Activated CD4-positive, alpha-beta T cell treated with anti-CD3 and anti-CD28 coated beads for 36 hours (primary cell): Measurements from ENCODE around the gene TEX54. TPM values are rescaled to one million over a fixed set of nuclear protein-coding genes. Genes with fewer than 3 reads are reported as not detected.
"Not testable (repeated sequence)": the region's sequence is repeated elsewhere in the genome, so short reads cannot be mapped to it uniquely, and the experiment has no call there.

ENCODE experiments used
- ATAC-seq: fragments of 200-7000 bp; cut with Tn5 transposase; one replicate; pipeline ENCODE4 v1.10.0; 2021; ENCODE audit warnings: mild to moderate bottlenecking, moderate library complexity
- CTCF ChIA-PET: fragments of 350-600 bp; sonication (Branson Sonifier 250); formaldehyde crosslinking; loops from one replicate; lab custom pipeline; 2021; ENCODE audit warnings: antibody characterized with exemption; lab: Charles Lee
- POLR2A ChIA-PET: fragments of 350-600 bp; sonication (Branson Sonifier 250); formaldehyde crosslinking; loops from one replicate; lab custom pipeline; 2021; ENCODE audit warnings: antibody characterized with exemption, inconsistent platforms; lab: Charles Lee
- DNase-seq: peaks from one replicate; pipeline ENCODE4 v3.0.0-alpha.2; 2020
- H3K27ac Mint-ChIP-seq: one replicate; pipeline ENCODE4 v1.8.0; 2021; ENCODE audit warnings: mixed read lengths
- H3K27me3 Mint-ChIP-seq: one replicate; pipeline ENCODE4 v1.8.0; 2021; ENCODE audit warnings: mixed read lengths
- H3K36me3 Mint-ChIP-seq: one replicate; pipeline ENCODE4 v1.8.0; 2021; ENCODE audit warnings: low read depth, mixed read lengths
- H3K4me1 Mint-ChIP-seq: one replicate; pipeline ENCODE4 v1.8.0; 2021; ENCODE audit warnings: mixed read lengths
- H3K4me3 Mint-ChIP-seq: one replicate; pipeline ENCODE4 v1.8.0; 2021; ENCODE audit warnings: mild to moderate bottlenecking, moderate library complexity, mixed read lengths
- H3K9me3 Mint-ChIP-seq: one replicate; pipeline ENCODE4 v1.8.0; 2021; ENCODE audit warnings: low read depth, mixed read lengths
- intact Hi-C, 2 experiments: fragments of 100-400 bp; cut with DNase I in 1 of 2; cut with micrococcal nuclease in 1 of 2; formaldehyde crosslinking; loops; one replicate each; pipeline versions ENCODE4 v1.14.2 to v1.15.1; 2022 to 2024; cut with DNase I, micrococcal nuclease
- total RNA-seq, 2 experiments: library from RNA; stranded (reverse); gene quantifications; one replicate each; pipeline ENCODE4 v1.2.3, GENCODE V29; 2021

The TEX54 gene
- total RNA-seq, 2 experiments from 2014 or later: 0.42 TPM; not detected in 1

- Mint-ChIP-seq H3K9me3 (no peaks in the 10 kb centered on the region), H3K27me3 (no peaks in the 10 kb centered on the region), H3K36me3 (peaks cover 40% of the 10 kb centered on the region), H3K4me3 (no peak overlapping the region), H3K4me1 (peaks cover 49% of the 10 kb centered on the region), H3K27ac (no peak overlapping the region)
- intact Hi-C loops: no loop called here
- ATAC-seq (no peak), DNase-seq (no peak)
- ChIA-PET POLR2A (interaction anchor here (0.6 kb wide), 1 partner anchor 45 kb away, joined by 3 read pairs; no protein-coding TSS in a partner anchor), CTCF (no interaction called here)
Observed at GRCh38 chr11:62835336-62835735, 2.7 kb upstream of the TEX54 start.

- POLR2A ChIA-PET: interaction anchor here (0.6 to 2.8 kb wide), 19 partner anchors 9 to 292 kb away, joined by 3 to 73 read pairs (median 5); partner anchors contain the start of genes C11orf98, CSKMT, INTS5 and TMEM179B
- H3K9me3 Mint-ChIP-seq: no peaks in the 10 kb centered on the region
- no peaks in the 10 kb centered on the region for H3K27me3 Mint-ChIP-seq
- peak within 1 kb of the TSS; percentile 84 for H3K4me3 Mint-ChIP-seq
- ATAC-seq (peak; percentile 95), DNase-seq (peak; percentile 100)
- CTCF ChIA-PET: interaction anchor here (0.7 to 1.2 kb wide), 6 partner anchors 41 to 437 kb away, joined by 3 to 5 read pairs (median 4); no protein-coding TSS in a partner anchor
- peaks cover 38% of the 10 kb centered on the region for H3K4me1 Mint-ChIP-seq
- H3K27ac Mint-ChIP-seq: peak within 1 kb of the TSS; percentile 99
- H3K36me3 Mint-ChIP-seq: peaks cover 30% of the 10 kb centered on the region
- intact Hi-C loops: loop anchor here (1.0 to 2.0 kb wide), 11 partner anchors 8 to 241 kb away; partner anchors contain the start of genes NXF1 (in 2 of the 2), WDR74 (in 2 of the 2), SLC3A2 (in 1 of the 2) and TAF6L (in 1 of the 2)
Observed at GRCh38 chr11:62831520-62832335, 913 bp downstream of the TEX54 start, which contains the start of gene STX5. TSS of gene STX5 (minus strand) at chr11:62832051. CDS start at chr11:62831243, 808 bp downstream.

GRCh38 chr11:62830904-62831519, 1.6 kb downstream of the TEX54 start:
- no peak for DNase-seq
- H3K36me3 Mint-ChIP-seq: peaks cover 26% of the 10 kb centered on the region
- ATAC-seq: no peak
- peak overlapping the region; percentile 84 for H3K4me3 Mint-ChIP-seq
- intact Hi-C loops: loop anchor here (1.0 to 2.0 kb wide), 4 partner anchors 8 to 60 kb away; partner anchors contain the start of genes WDR74 (in 2 of the 2), NXF1 (in 1 of the 2), TAF6L (in 1 of the 2) and TMEM223 (in 1 of the 2)
- no peaks in the 10 kb centered on the region for H3K27me3 Mint-ChIP-seq
- ChIA-PET POLR2A (interaction anchor here (0.7 to 2.8 kb wide), 9 partner anchors 10 to 240 kb away, joined by 3 to 73 read pairs (median 13); partner anchors contain the start of genes TUT1 and ZBTB3), CTCF (interaction anchor here (0.6 to 1.2 kb wide), 5 partner anchors 44 to 436 kb away, joined by 3 to 5 read pairs (median 3); no protein-coding TSS in a partner anchor)
- peak overlapping the region; percentile 99 for H3K27ac Mint-ChIP-seq
- peaks cover 33% of the 10 kb centered on the region for H3K4me1 Mint-ChIP-seq
- no peaks in the 10 kb centered on the region for H3K9me3 Mint-ChIP-seq

- H3K4me3 Mint-ChIP-seq, ATAC-seq, H3K9me3 Mint-ChIP-seq, intact Hi-C loops, H3K27ac Mint-ChIP-seq, DNase-seq, H3K27me3 Mint-ChIP-seq: not testable (repeated sequence)
- ChIA-PET POLR2A (interaction anchor here (0.5 to 3.8 kb wide), 6 partner anchors 12 to 339 kb away, joined by 3 to 18 read pairs (median 4); partner anchors contain the start of genes C11orf98, CSKMT, WDR74 and ZBTB3), CTCF (interaction anchor here (0.6 to 1.6 kb wide), 9 partner anchors 11 to 1423 kb away, joined by 3 to 6 read pairs (median 3); partner anchors contain the start of genes HNRNPUL2, PLCB3, WDR74 and ZBTB3)
- Mint-ChIP-seq H3K36me3 (peaks cover 34% of the 10 kb centered on the region), H3K4me1 (peaks cover 18% of the 10 kb centered on the region)
Observed at GRCh38 chr11:62828130-62828529, 4.5 kb downstream of the TEX54 start.

- peaks cover 39% of the 10 kb centered on the region for H3K36me3 Mint-ChIP-seq
- ChIA-PET POLR2A (interaction anchor here (0.9 kb wide), 1 partner anchor 18 kb away, joined by 3 read pairs; no protein-coding TSS in a partner anchor), CTCF (interaction anchor here (0.6 to 1.2 kb wide), 3 partner anchors 13 to 143 kb away, joined by 3 read pairs; no protein-coding TSS in a partner anchor)
- H3K27ac Mint-ChIP-seq: no peak overlapping the region
- H3K9me3 Mint-ChIP-seq: no peaks in the 10 kb centered on the region
- ATAC-seq: no peak
- H3K4me3 Mint-ChIP-seq: no peak overlapping the region
- peaks cover 2% of the 10 kb centered on the region for H3K4me1 Mint-ChIP-seq
- no peaks in the 10 kb centered on the region for H3K27me3 Mint-ChIP-seq
- intact Hi-C loops: no loop called here
- no peak for DNase-seq
Observed at GRCh38 chr11:62823677-62824076, 9.0 kb downstream of the TEX54 start.

GRCh38 chr11:62817129-62817528, 15.5 kb downstream of the TEX54 start:
- H3K27ac Mint-ChIP-seq: no peak overlapping the region
- H3K9me3 Mint-ChIP-seq: no peaks in the 10 kb centered on the region
- ChIA-PET CTCF (interaction anchor here (0.6 to 1.3 kb wide), 6 partner anchors 11 to 123 kb away, joined by 3 to 8 read pairs (median 3); no protein-coding TSS in a partner anchor), POLR2A (interaction anchor here (0.7 to 1.2 kb wide), 3 partner anchors 10 to 23 kb away, joined by 3 to 4 read pairs (median 3); partner anchors contain the start of gene STX5)
- intact Hi-C loops: no loop called here
- H3K4me3 Mint-ChIP-seq: no peak overlapping the region
- DNase-seq (no peak), ATAC-seq (no peak)
- peaks cover 18% of the 10 kb centered on the region for H3K36me3 Mint-ChIP-seq
- H3K4me1 Mint-ChIP-seq: peaks cover 2% of the 10 kb centered on the region
- no peaks in the 10 kb centered on the region for H3K27me3 Mint-ChIP-seq

- CTCF ChIA-PET: interaction anchor here (0.6 to 1.5 kb wide), 10 partner anchors 11 to 122 kb away, joined by 3 to 8 read pairs (median 3); no protein-coding TSS in a partner anchor
- no peak overlapping the region for H3K4me3 Mint-ChIP-seq
Observed at GRCh38 chr11:62816557-62816956, 16.1 kb downstream of the TEX54 start.

GRCh38 chr11:62811659-62812058, 21.0 kb downstream of the TEX54 start:
- ChIA-PET POLR2A (interaction anchor here (0.6 to 1.2 kb wide), 2 partner anchors 21 to 198 kb away, joined by 5 to 13 read pairs; partner anchors contain the start of genes STX5 and TEX54), CTCF (interaction anchor here (0.9 to 1.0 kb wide), 2 partner anchors 16 to 74 kb away, joined by 3 read pairs; no protein-coding TSS in a partner anchor)

More at GRCh38 chr11:62816557-62816956, 16.1 kb downstream of the TEX54 start:
- no peaks in the 10 kb centered on the region for H3K9me3 Mint-ChIP-seq
- no peak for DNase-seq
- intact Hi-C loops: no loop called here
- POLR2A ChIA-PET: interaction anchor here (0.7 to 1.2 kb wide), 5 partner anchors 10 to 25 kb away, joined by 3 to 4 read pairs (median 4); partner anchors contain the start of gene STX5
- H3K36me3 Mint-ChIP-seq: peaks cover 18% of the 10 kb centered on the region
- H3K27me3 Mint-ChIP-seq: no peaks in the 10 kb centered on the region
- H3K27ac Mint-ChIP-seq: no peak overlapping the region
- H3K4me1 Mint-ChIP-seq: peaks cover 2% of the 10 kb centered on the region
- no peak for ATAC-seq

GRCh38 chr11:62810748-62811147, 21.9 kb downstream of the TEX54 start:
- DNase-seq (no peak), ATAC-seq (no peak)
- CTCF ChIA-PET: no interaction called here
- no peaks in the 10 kb centered on the region for H3K27me3 Mint-ChIP-seq
- peaks cover 5% of the 10 kb centered on the region for H3K36me3 Mint-ChIP-seq
- peaks cover 9% of the 10 kb centered on the region for H3K4me1 Mint-ChIP-seq
- H3K9me3 Mint-ChIP-seq: no peaks in the 10 kb centered on the region
- H3K27ac Mint-ChIP-seq: no peak overlapping the region
- POLR2A ChIA-PET: interaction anchor here (0.6 to 1.2 kb wide), 2 partner anchors 22 to 197 kb away, joined by 5 to 13 read pairs; partner anchors contain the start of genes STX5 and TEX54
- intact Hi-C loops: no loop called here
- no peak overlapping the region for H3K4me3 Mint-ChIP-seq

More at GRCh38 chr11:62811659-62812058, 21.0 kb downstream of the TEX54 start:
- no peaks in the 10 kb centered on the region for H3K9me3 Mint-ChIP-seq
- no peak overlapping the region for H3K4me3 Mint-ChIP-seq
- no peak overlapping the region for H3K27ac Mint-ChIP-seq
- DNase-seq (no peak), ATAC-seq (no peak)
- peaks cover 2% of the 10 kb centered on the region for H3K4me1 Mint-ChIP-seq
- H3K36me3 Mint-ChIP-seq: peaks cover 5% of the 10 kb centered on the region
- intact Hi-C loops: no loop called here
- H3K27me3 Mint-ChIP-seq: no peaks in the 10 kb centered on the region

- intact Hi-C loops: no loop called here
- Mint-ChIP-seq H3K4me3 (peak overlapping the region; percentile 99), H3K27me3 (no peaks in the 10 kb centered on the region), H3K4me1 (peaks cover 27% of the 10 kb centered on the region), H3K9me3 (no peaks in the 10 kb centered on the region), H3K36me3 (peaks cover 22% of the 10 kb centered on the region), H3K27ac (peak overlapping the region; percentile 86)
- CTCF ChIA-PET: interaction anchor here (1.2 to 3.2 kb wide), 5 partner anchors 13 to 76 kb away, joined by 3 to 24 read pairs (median 4); partner anchors contain the start of gene TMEM179B
- POLR2A ChIA-PET: interaction anchor here (0.5 to 2.2 kb wide), 7 partner anchors 19 to 55 kb away, joined by 3 to 27 read pairs (median 6); partner anchors contain the start of genes TMEM179B and ZBTB3
- ATAC-seq: no peak
- no peak for DNase-seq
Observed at GRCh38 chr11:62806611-62807121, 26.0 kb downstream of the TEX54 start.
